ENCODE results near the gene ADAMTSL5. TPM values are rescaled to one million over a fixed set of nuclear protein-coding genes. Genes with fewer than 3 reads are reported as not detected.
A peak's percentile ranks its signal among the peaks of the same experiment; 100 is the strongest.

The ADAMTSL5 gene
- polyA plus RNA-seq, 3 donors from 2014 or later: 0.43 TPM; not detected in 2

DNA sequence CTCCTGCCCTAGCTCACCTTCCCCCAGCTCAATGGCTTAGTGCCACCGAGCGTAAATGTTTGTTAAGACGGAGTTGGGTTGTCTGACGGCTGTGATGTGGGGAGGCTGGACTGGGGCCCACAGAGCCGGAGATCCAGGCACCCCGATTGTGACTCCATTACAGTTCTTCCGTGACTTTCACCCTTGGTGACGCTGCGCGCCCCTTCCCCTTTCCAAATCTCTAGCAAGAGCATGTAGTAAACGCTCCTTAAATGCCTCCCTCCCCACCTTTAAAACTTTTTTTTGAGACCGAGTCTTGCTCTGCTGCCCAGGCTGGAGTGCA lies 21.0 kb downstream of the ADAMTSL5 start:
- no peak for DNase-seq
- peaks cover 6 to 9% (median 6%) of the 10 kb centered on the region in 3 donors for H3K27me3 Mint-ChIP-seq (ENCODE audit: low read depth in 3 of 3)
- peaks cover 12 to 14% of the 10 kb centered on the region in 2 donors for H3K4me1 Mint-ChIP-seq
- H3K27ac Mint-ChIP-seq: peak overlapping the region in 2 of 6 donors; percentile 18 to 45
- no peaks in the 10 kb centered on the region for H3K9me3 Mint-ChIP-seq
- no peaks in the 10 kb centered on the region for H3K36me3 Mint-ChIP-seq
- peak overlapping the region; percentile 78 to 86 (median 81) for H3K4me3 Mint-ChIP-seq

DNA sequence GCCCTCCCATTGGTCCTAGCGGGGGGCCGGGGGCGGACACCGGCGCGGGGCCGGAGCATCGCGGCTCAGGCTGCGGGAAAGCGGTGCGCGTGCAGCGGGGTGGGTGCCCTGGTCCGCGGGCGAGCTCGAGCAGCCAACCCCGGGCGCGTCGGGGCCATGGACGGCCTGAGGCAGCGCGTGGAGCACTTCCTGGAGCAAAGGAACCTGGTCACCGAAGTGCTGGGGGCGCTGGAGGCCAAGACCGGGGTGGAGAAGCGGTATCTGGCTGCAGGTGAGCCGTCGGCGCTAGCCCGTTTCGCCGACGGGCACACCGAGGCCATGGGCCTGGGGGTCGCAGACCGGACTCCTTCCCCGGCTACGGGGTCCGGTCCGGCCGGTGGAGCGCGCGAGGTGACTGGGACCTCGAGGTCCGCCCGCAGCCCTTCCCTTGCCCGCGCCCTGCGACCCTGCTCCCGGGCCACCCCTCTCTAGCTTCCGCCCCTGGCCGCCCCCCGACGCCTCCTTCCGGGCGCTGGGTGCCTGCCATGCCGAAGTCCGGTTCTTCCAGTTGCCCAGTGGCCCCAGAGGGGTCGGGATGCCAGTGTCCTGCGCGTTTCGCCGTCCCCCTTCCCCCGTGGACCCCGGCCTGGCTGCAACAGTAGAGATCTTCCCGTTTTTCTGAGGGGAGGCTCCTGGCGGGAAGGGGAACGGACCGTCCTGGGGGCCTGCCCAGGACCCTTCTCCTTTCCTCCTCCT lies 21.5 kb downstream of the ADAMTSL5 start, which contains the start of gene REEP6:
REEP6 (plus strand) TSS at position 68 of the 735 bp plus-strand sequence; CDS start at position 157, 89 bp downstream.
- H3K4me3 Mint-ChIP-seq: peak within 1 kb of the TSS; percentile 82 to 92 (median 87)
- DNase-seq: no peak
- H3K27me3 Mint-ChIP-seq (ENCODE audit: low read depth in 3 of 3): peaks cover 6 to 9% (median 6%) of the 10 kb centered on the region in 3 donors
- no peaks in the 10 kb centered on the region for H3K36me3 Mint-ChIP-seq
- H3K9me3 Mint-ChIP-seq: no peaks in the 10 kb centered on the region
- peak within 1 kb of the TSS; percentile 69 to 93 (median 87) for H3K27ac Mint-ChIP-seq
- H3K4me1 Mint-ChIP-seq: peaks cover 12 to 14% of the 10 kb centered on the region in 2 donors

DNA sequence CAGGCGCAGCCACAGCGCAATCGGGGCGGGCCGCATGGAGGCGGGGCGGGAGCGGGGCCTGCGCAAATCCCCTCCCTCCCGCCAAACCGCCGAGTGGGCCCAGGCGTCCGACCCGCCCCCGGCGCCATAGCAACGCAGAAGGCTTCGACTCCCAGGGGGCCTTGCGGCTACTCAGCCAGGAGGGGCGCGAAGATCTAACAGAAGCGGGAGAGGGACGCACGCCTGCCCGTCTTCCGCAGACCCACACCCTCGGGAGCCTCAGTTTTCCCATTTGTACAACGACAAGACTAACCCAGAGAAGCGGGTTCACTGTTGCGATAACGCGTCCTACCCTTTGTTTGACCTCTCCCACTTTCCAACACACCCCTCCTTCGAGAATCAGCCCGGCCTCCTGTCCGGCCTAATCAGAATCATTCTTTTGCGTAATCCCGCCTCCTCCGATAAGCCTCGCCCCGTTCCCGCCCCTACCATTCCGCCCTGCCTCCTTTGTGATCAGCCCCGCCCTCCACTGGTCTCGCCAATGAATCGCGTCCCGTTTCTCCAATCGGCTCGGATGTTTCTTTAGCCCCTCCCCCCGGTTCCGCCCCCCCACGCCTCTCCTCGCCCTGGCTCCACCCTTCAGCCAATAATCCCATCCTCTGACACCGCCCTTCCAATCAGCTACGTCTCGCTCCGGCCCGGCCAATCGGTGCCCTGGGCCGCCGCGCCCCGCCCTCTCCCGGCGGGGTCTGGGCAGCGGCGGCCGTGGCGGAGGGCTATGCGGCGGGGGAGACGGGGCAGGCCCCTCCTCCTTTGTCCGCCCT lies 22.3 kb downstream of the ADAMTSL5 start, which contains the start of gene PCSK4:
PCSK4 (minus strand) TSS at position 40 of the 803 bp plus-strand sequence; CDS start at position 36, 4 bp downstream.
- H3K9me3 Mint-ChIP-seq: no peaks in the 10 kb centered on the region
- peak within 1 kb of the TSS; percentile 82 to 92 (median 87) for H3K4me3 Mint-ChIP-seq
- peak; percentile 99 for DNase-seq
- H3K27ac Mint-ChIP-seq: peak within 1 kb of the TSS; percentile 69 to 93 (median 87)
- H3K36me3 Mint-ChIP-seq: no peaks in the 10 kb centered on the region
- peaks cover 6 to 9% (median 6%) of the 10 kb centered on the region in 3 donors for H3K27me3 Mint-ChIP-seq (ENCODE audit: low read depth in 3 of 3)
- peaks cover 12 to 14% of the 10 kb centered on the region in 2 donors for H3K4me1 Mint-ChIP-seq

DNA sequence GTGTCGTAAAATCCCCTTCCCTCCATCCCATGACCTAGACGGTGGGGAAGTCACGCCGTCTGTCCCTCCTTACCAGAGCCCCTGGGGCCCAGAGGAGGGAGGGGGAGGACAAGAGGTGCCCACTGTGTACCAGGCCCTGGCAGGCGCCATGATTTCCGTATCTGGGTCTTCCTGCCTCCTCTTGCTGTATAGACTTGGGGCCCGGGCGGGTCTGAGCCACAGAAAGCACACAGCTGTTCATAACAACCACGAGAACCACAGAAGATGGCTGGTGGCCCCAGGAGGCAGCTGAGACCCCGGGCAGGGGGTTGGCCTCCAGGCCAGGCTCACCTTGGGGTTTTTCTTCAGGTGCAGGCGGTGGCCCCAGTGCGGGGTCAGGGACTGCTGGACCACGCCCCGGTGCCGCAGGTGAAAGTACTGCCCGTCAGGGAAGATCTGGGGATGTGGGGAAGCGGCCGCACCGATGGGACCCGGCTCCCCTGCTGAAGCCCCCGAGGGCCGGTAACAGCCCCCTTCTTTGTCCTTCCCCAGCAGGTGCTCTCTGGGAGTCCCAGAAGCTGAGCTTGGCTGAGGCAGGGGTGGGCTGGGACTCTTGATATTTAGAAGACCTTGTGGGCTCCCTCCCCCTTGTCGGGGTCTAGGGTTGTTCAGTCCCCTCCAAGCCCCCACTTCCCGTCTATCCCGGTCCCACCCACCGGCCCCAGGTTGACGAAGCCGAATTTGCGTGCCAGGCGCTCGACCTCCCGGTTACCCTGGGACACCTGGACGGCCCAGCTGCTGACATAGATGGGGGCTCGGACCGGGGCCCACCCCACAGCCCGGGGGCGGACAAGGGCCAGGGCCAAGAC lies 23.1 kb downstream of the ADAMTSL5 start:
- Mint-ChIP-seq H3K27ac (peak overlapping the region in 2 of 6 donors; percentile 30 to 62), H3K4me3 (peak overlapping the region; percentile 48 to 68 (median 60)), H3K9me3 (no peaks in the 10 kb centered on the region), H3K27me3 (ENCODE audit: low read depth in 3 of 3) (peaks cover 6 to 9% (median 6%) of the 10 kb centered on the region in 3 donors), H3K4me1 (peaks cover 12 to 14% of the 10 kb centered on the region in 2 donors), H3K36me3 (no peaks in the 10 kb centered on the region)
- DNase-seq: peak in 1 of 3 donors; percentile 17

DNA sequence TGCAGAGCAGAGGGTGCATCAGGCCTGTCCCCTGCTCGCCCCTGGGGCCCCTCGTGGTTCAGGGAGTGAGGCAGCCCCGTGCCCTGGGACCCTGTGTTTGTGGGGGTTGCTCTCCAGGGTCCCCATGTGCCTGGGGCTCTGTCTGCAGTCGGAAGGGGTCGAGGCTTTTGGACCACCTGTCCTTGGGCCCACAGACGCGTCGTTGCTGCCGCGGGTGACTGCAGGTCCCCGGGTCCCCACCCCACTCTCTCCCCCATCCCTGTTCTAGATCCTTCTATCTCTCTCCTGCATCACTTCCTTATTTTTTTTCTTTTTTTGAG lies 24.6 kb downstream of the ADAMTSL5 start:
- Mint-ChIP-seq H3K4me3 (no peak overlapping the region), H3K9me3 (no peaks in the 10 kb centered on the region), H3K36me3 (no peaks in the 10 kb centered on the region), H3K4me1 (peaks cover 12 to 14% of the 10 kb centered on the region in 2 donors), H3K27me3 (ENCODE audit: low read depth in 3 of 3) (peaks cover 6 to 7% (median 6%) of the 10 kb centered on the region in 3 donors), H3K27ac (no peak overlapping the region)
- DNase-seq: no peak

DNA sequence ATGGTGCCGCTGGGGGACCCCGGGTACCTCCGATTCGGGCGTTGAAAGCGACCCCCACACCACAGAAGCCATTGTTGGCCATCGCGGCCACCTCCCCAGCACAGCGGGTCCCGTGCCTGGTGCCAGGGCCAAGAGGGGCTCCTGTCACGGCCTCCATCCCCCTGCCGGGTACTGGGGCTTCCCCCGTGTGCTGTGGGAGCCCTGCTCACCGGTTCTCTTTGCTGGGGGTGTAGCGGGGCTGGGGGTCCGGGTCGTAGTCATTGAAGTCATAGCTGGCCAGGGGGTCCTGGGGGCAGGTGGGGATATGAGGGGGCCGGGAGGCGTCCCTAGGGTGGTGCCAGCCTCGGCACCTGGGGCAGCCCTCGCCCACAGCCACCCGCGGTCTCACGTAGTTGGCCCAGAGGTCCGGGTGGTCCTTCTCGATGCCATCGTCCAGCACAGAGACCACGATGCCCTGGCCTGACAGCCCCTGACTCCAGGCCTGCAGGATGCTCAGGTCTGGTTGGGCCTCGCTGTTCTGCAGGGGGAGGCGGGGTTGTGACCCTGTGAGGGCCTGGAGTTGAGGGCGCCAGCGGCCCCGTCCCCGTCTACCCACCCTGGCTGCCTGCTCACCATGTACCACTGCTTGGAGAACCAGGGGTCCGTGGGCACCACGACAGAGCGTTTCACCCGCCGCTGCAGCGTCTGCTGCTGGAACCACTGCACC lies 25.1 kb downstream of the ADAMTSL5 start:
- DNase-seq: no peak
- Mint-ChIP-seq H3K27me3 (ENCODE audit: low read depth in 3 of 3) (peaks cover 6 to 7% (median 6%) of the 10 kb centered on the region in 3 donors), H3K9me3 (no peaks in the 10 kb centered on the region), H3K36me3 (no peaks in the 10 kb centered on the region), H3K4me1 (peaks cover 12 to 14% of the 10 kb centered on the region in 2 donors), H3K27ac (no peak overlapping the region), H3K4me3 (no peak overlapping the region)

DNA sequence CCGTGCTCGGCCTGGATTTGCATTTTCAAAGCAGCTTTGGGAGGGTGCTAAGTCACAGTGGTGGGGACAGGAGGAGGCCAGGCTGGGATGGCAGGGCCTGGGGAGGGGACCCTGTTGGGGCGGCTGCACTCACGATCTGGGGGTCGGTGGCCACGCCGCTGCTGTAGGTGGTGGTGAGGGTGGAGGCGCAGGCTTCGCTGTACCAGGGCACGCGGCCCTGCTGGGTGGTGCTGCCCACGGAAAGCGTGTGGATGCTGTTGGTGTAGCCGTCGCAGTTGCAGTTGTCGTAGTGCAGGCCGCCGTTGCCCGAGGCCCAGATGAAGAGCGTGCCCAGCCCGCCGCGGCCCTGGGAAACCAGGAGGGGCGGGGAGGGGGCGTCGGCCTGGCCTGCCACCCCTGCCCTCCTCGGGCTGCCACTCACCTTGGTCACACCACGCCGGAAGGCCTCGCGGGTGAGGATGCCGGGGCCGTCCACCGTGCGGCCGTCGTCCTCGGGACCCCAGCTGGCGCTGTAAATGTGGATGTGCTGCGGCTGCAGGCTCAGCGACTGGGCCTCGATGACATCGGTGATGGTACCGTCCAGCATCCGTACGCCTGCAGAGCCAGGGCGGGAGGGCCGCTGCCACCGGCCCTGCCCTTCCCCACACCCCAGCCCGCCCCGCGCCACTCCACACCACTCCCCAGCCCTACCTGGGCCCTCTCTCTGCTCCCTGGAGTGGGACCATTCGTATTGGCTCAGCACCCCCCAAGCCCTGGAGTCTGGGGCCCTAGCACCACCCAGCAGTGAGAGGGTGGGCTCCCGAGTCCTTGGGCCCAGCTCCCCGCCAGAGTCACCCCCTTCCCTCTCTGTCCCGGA lies 25.9 kb downstream of the ADAMTSL5 start:
- H3K9me3 Mint-ChIP-seq: no peaks in the 10 kb centered on the region
- H3K27me3 Mint-ChIP-seq (ENCODE audit: low read depth in 3 of 3): peaks cover 6 to 7% (median 6%) of the 10 kb centered on the region in 3 donors
- no peak overlapping the region for H3K27ac Mint-ChIP-seq
- no peaks in the 10 kb centered on the region for H3K36me3 Mint-ChIP-seq
- DNase-seq: no peak
- peaks cover 11 to 14% of the 10 kb centered on the region in 2 donors for H3K4me1 Mint-ChIP-seq
- H3K4me3 Mint-ChIP-seq: no peak overlapping the region

DNA sequence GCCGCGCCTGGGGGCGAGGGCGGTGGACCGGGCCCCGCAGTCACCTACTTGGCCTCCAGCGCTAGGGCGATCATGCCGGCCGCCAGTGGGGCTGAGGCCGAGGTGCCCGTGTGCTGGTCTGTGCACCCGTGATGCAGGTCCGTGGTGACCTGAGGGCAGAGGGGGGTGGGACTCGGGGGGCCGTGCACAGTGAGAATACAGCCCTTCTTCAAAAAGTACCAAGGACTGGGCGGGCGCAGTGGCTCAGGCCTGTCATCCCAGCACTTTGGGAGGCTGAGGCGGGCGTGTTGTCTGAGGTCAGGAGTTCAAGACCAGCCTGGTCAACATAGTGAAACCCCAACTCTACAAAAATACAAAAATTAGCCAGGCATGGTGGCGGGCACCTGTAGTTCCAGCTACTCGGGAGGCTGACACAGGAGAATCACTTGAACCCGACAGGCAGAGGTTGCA lies 28.8 kb downstream of the ADAMTSL5 start:
- Mint-ChIP-seq H3K27ac (no peak overlapping the region), H3K27me3 (ENCODE audit: low read depth in 3 of 3) (peaks cover 3 to 7% (median 4%) of the 10 kb centered on the region in 3 donors), H3K36me3 (peaks cover 0 to 3% (median 0%) of the 10 kb centered on the region in 3 donors), H3K4me1 (peaks cover 4 to 6% of the 10 kb centered on the region in 2 donors), H3K4me3 (no peak overlapping the region), H3K9me3 (no peaks in the 10 kb centered on the region)
- DNase-seq: no peak

DNA sequence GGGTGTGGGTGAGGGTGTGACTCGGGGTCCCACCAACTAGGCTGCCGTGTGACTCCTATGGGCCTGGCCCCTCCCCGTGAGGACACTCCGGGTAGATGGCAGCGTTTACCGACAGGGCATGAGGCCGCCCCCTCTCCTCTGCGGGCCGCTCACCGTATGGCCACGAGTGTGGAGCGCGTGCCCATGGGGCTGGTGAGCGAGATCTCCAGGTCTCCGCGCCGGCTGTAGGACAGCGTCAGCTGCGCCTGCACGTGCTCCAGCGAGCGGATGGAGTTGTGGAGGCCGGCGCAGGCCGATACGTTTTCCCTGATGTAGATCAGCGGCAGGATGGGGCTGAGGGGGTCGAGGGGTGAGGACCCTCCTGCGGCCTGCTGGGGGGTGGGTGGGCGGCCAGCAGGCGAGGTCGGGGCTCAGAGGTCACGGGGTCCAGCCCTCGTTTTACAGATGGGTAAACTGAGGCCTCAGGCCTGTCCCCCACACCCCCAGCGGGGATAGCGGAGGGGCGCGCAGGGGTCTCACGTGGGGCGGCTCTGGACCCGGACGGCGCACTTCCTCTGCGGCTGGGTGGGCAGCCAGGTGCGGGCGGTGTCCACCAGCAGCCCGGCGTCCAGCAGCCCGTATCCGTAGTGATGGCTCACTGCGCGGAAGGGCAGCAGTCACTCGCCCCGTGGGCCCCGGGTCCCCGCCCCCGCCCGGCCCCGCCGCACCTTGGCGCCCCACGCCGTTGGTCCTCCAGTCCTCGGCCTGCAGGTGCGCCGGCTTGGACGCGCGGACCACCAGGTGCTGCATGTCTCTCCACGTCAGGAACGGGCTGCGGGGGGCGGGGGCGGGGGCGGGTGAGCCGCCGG lies 29.5 kb downstream of the ADAMTSL5 start:
- Mint-ChIP-seq H3K4me3 (no peak overlapping the region), H3K27me3 (ENCODE audit: low read depth in 3 of 3) (peaks cover 3 to 8% (median 5%) of the 10 kb centered on the region in 3 donors), H3K4me1 (peaks cover 6 to 9% of the 10 kb centered on the region in 2 donors), H3K27ac (no peak overlapping the region), H3K9me3 (no peaks in the 10 kb centered on the region), H3K36me3 (peaks cover 0 to 4% (median 0%) of the 10 kb centered on the region in 3 donors)
- DNase-seq: no peak

DNA sequence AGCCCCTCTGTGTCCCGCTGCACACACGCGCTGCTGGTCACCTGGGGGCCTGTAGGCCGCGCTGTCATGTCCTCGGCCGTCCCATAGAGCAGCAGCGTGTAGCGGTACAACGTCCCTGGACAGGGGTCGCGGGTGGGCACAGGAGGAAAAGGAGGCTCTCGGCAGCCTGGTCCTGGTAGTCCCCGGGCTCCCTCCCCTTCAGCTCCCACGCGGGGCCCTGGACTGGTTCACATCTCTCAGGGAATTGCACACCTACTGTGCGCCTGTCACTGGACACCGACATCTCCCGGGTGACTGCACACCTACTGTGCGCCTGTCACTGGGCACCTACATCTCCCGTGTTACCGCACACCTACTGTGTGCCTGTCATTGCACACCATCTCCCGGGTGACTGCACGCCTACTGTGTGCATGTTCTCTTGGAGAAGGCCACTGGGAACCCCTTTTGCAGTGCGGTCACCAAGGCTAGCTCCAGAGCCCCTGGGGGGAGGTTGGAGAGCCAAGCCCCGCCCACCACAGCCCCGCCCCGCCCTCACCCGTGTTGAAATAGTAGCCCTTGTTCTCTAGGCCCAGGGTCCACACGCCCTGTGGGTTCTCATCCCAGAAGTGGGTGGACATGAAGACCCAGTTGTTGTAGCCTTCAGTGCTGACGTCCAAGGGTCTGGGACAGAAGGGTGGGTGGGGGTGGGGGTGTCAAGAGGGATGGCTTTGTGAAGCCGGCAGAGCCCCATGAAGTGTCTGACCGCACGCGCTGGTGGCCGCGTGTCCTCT lies 30.3 kb downstream of the ADAMTSL5 start:
- H3K9me3 Mint-ChIP-seq: no peaks in the 10 kb centered on the region
- no peak for DNase-seq
- H3K36me3 Mint-ChIP-seq: peaks cover 0 to 4% (median 0%) of the 10 kb centered on the region in 3 donors
- peaks cover 9 to 12% of the 10 kb centered on the region in 2 donors for H3K4me1 Mint-ChIP-seq
- H3K27ac Mint-ChIP-seq: peak overlapping the region in 1 of 6 donors; percentile 42
- no peak overlapping the region for H3K4me3 Mint-ChIP-seq
- peaks cover 3 to 8% (median 5%) of the 10 kb centered on the region in 3 donors for H3K27me3 Mint-ChIP-seq (ENCODE audit: low read depth in 3 of 3)

DNA sequence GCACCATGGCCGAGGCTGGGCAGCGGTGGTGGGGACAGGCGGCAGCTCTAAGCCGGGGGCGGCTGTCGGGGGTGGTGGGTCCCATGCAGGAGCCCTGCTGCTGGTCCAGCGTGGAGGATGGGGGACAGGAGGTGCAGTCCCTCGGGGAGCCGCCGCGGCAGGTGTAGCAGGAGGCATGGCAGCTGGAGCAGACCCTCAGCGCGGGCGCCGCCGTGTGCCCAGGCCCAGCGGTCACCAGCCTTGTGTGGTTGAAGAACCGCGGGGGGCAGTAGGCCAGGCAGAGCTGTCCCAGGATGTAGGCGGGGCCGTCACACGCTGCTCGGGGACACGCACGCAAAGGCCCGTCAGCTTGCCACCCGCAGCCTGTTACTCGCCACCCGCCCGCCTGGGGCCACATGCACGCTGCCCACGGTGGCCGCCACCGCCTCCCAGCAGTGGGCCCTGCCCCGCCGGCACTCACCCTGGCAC lies 30.9 kb downstream of the ADAMTSL5 start:
- H3K27me3 Mint-ChIP-seq (ENCODE audit: low read depth in 3 of 3): peaks cover 3 to 8% (median 5%) of the 10 kb centered on the region in 3 donors
- H3K4me1 Mint-ChIP-seq: peaks cover 9 to 19% of the 10 kb centered on the region in 2 donors
- no peaks in the 10 kb centered on the region for H3K9me3 Mint-ChIP-seq
- no peak overlapping the region for H3K27ac Mint-ChIP-seq
- H3K4me3 Mint-ChIP-seq: no peak overlapping the region
- peaks cover 0 to 9% (median 0%) of the 10 kb centered on the region in 3 donors for H3K36me3 Mint-ChIP-seq
- no peak for DNase-seq

All from immature natural killer cell (primary cell).